Endodermal cell (in vitro differentiated cells): ENCODE measurements around the gene PHYKPL. TPM values are rescaled to one million over a fixed set of nuclear protein-coding genes. Genes with fewer than 3 reads are reported as not detected.

Experiments
- DNase-seq: peaks from one replicate; pipeline ENCODE4 v3.0.0-alpha.2; 2017
- H3K27ac ChIP-seq: 2 replicates; pipeline ENCODE4 v1.5.1; 2013; ENCODE audit warnings: mild to moderate bottlenecking, low read depth, low read length, moderate library complexity
- H3K27me3 ChIP-seq: 2 replicates; pipeline ENCODE4 v1.6.1; 2013; ENCODE audit warnings: mild to moderate bottlenecking, low read length, moderate library complexity; ENCODE audit not compliant: insufficient read depth, control insufficient read depth, poor library complexity, severe bottlenecking
- H3K36me3 ChIP-seq: 2 replicates; pipeline ENCODE4 v1.7.0; 2013; ENCODE audit warnings: mild to moderate bottlenecking, low read length, moderate library complexity; ENCODE audit not compliant: control insufficient read depth, insufficient read depth
- H3K4me1 ChIP-seq: one replicate; pipeline ENCODE4 v1.7.0; 2013; ENCODE audit warnings: low read length; ENCODE audit not compliant: control insufficient read depth, insufficient read depth
- H3K4me3 ChIP-seq: 2 replicates; pipeline ENCODE4 v1.5.1; 2013; ENCODE audit warnings: mild to moderate bottlenecking, low read length, moderate library complexity
- H3K9ac ChIP-seq: 2 replicates; pipeline ENCODE4 v1.6.1; 2013; ENCODE audit warnings: mild to moderate bottlenecking, low read length, moderate library complexity; ENCODE audit not compliant: poor library complexity, severe bottlenecking; ENCODE audit errors: extremely low read depth
- H3K9me3 ChIP-seq: 2 replicates; pipeline ENCODE4 v1.6.1; 2013; ENCODE audit warnings: mild to moderate bottlenecking, low read length, moderate library complexity; ENCODE audit not compliant: control insufficient read depth
- H3K27ac Mint-ChIP-seq: 2 replicates; pipeline ENCODE4 v1.8.0; 2020; ENCODE audit warnings: mixed read lengths
- H3K27me3 Mint-ChIP-seq: 2 replicates; pipeline ENCODE4 v1.8.0; 2021; ENCODE audit warnings: mild to moderate bottlenecking, mixed read lengths; ENCODE audit not compliant: insufficient read depth
- H3K36me3 Mint-ChIP-seq: 2 replicates; pipeline ENCODE4 v1.8.0; 2020; ENCODE audit warnings: low read depth, mixed read lengths
- H3K4me1 Mint-ChIP-seq: 2 replicates; pipeline ENCODE4 v1.8.0; 2020; ENCODE audit warnings: mixed read lengths
- H3K4me3 Mint-ChIP-seq: 2 replicates; pipeline ENCODE4 v1.8.0; 2020; ENCODE audit warnings: mild to moderate bottlenecking, moderate library complexity, mixed read lengths
- H3K9me3 Mint-ChIP-seq: 2 replicates; pipeline ENCODE4 v1.8.0; 2020; ENCODE audit warnings: mild to moderate bottlenecking, mixed read lengths
- CTCF ChIP-seq: fragments of 200-600 bp; sonication (generic); conservative IDR thresholded peaks from 2 replicates; pipeline ENCODE4 v1.5.0; 2021; ENCODE audit warnings: antibody characterized with exemption, mild to moderate bottlenecking
- WGBS, 2 experiments: methylation state at CpG; one replicate each; pipeline versions ENCODE4 v1.1.5 to v1.1.7; 2013; ENCODE audit warnings: missing lambda C conversion rate in 2 of 2, mixed read lengths in 1 of 2; ENCODE audit not compliant: insufficient coverage in 1 of 2, insufficient read length in 1 of 2; 5-methylcytosine and 5-hydroxymethylcytosine counted together
- total RNA-seq, 2 donors: library from RNA; stranded (reverse); fragmentation: NEBNext Ultra II Directional in 1 of 2; extraction: Animal tissue kit (Norgen Biotek cat#: 25700) in 1 of 2; gene quantifications; 2 replicates in 1 of 2; 3 replicates in 1 of 2; pipeline ENCODE4 v1.2.1, GENCODE V29; 2021

PHYKPL gene
- total RNA-seq, 2 donors from 2014 or later = 59.9 to 82.5 TPM

DNA sequence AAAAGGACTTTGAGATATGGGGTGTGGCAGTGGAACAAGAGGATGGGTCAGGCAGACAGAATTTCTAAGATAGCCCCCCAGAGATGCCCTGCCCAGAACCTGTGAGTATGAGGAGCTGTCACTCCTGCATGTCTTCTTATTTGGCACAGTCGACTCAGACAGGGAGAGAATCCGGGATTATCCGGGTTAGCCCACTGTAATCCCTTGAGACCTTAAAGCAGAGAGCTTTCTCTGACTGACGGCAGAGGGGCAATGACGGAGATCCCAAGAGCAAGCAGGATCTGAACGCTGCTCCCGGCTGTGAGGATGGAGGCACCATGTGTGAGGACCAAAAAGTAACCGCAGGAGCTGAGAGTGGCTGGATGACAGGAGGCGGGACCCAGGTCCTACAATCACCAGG, 70.1 kb downstream of the PHYKPL start:
- no peak overlapping the region for H3K27ac ChIP-seq

DNA sequence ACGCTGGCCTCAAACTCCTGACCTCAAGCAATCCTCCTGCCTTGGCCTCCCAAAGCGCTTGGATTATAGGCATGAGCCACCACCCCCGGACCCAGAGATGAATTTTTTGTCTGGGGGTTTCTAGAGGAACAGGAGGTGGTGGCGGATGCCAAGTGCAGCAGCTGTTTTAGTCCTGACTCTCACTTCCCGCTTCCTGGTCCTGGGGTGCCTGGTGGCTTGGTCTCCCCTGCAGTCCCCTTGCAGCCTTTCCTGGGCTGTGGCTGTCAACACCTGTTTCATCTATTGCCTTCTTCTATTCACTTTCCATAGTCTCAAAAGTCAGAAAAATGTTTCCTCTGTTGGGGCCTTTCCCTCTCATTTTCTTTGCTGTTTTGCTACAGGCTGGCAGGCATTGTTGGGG, 72.4 kb downstream of the PHYKPL start:
- no peak overlapping the region for H3K9ac ChIP-seq
- H3K4me3 ChIP-seq = no peak overlapping the region
- peaks cover 27% of the 10 kb centered on the region for H3K27me3 ChIP-seq
- Mint-ChIP-seq H3K4me3 (no peak overlapping the region), H3K27ac (no peak overlapping the region), H3K36me3 (no peaks in the 10 kb centered on the region), H3K9me3 (no peaks in the 10 kb centered on the region), H3K27me3 (peaks cover 32% of the 10 kb centered on the region), H3K4me1 (peaks cover 7% of the 10 kb centered on the region)
- no peak for TF ChIP-seq CTCF
- no peaks in the 10 kb centered on the region for H3K36me3 ChIP-seq
- no peaks in the 10 kb centered on the region for H3K9me3 ChIP-seq
- H3K27ac ChIP-seq = no peak overlapping the region
- DNase-seq = no peak
- WGBS, 2 experiments = 83 to 95% methylated on average over 4 to 5 of the region's 5 CpGs
- no peaks in the 10 kb centered on the region for H3K4me1 ChIP-seq

More for the DNA sequence above, 70.1 kb downstream of the PHYKPL start:
- DNase-seq = peak; percentile 36
- H3K4me3 ChIP-seq = no peak overlapping the region
- H3K36me3 ChIP-seq = no peaks in the 10 kb centered on the region
- H3K4me1 ChIP-seq = no peaks in the 10 kb centered on the region
- Mint-ChIP-seq H3K4me1 (peaks cover 7% of the 10 kb centered on the region), H3K9me3 (no peaks in the 10 kb centered on the region), H3K27ac (no peak overlapping the region), H3K36me3 (no peaks in the 10 kb centered on the region), H3K4me3 (no peak overlapping the region), H3K27me3 (peaks cover 40% of the 10 kb centered on the region)
- peaks cover 27% of the 10 kb centered on the region for H3K27me3 ChIP-seq
- H3K9ac ChIP-seq = no peak overlapping the region
- TF ChIP-seq CTCF = no peak
- 76 to 83% methylated on average over 8 to 9 of the region's 9 CpGs for WGBS, 2 experiments
- no peaks in the 10 kb centered on the region for H3K9me3 ChIP-seq

Other genes starting within 250 kb of the PHYKPL start
- gene PROP1, start 236.6 kb downstream of the PHYKPL start, total RNA-seq = not detected
- 10 to 100 TPM; 12.7 to 15.2 TPM for gene N4BP3, start 119.3 kb downstream of the PHYKPL start, total RNA-seq
- 10 to 100 TPM; 36.0 to 36.9 TPM for gene RMND5B, start 101.8 kb downstream of the PHYKPL start, total RNA-seq
- 100 to 1,000 TPM; 174 to 176 TPM for gene NHP2, start 78.9 kb downstream of the PHYKPL start, total RNA-seq
- gene GMCL2, start 45.4 kb downstream of the PHYKPL start, total RNA-seq = not detected
- 100 to 1,000 TPM; 343 to 353 TPM for gene HNRNPAB, start 28.3 kb downstream of the PHYKPL start, total RNA-seq